Stimulated activated CD4-positive, alpha-beta T cell treated with anti-CD3 and anti-CD28 coated beads, Interleukin-4, amount 100 ng/mL, for 4 hours (primary cell): ENCODE measurements around the gene H2BW2.
"Not testable (repeated sequence)": the region's sequence is repeated elsewhere in the genome, so short reads cannot be mapped to it uniquely, and the experiment has no call there.

Experiments used
- DNase-seq, 2 experiments: peaks; one replicate each; pipeline ENCODE4 v3.0.0-alpha.2; 2020

The H2BW2 gene

GRCh38 chrX:104039689-104040505 lies at the start of gene H2BW2:
Gene H2BW2 (plus strand): TSS chrX:104039956. CDS start chrX:104039995, 39 bp downstream.
- DNase-seq = no peak

- DNase-seq = no peak
These were observed 40.5 kb upstream of the H2BW2 start for GRCh38 chrX:103999234-103999633.

- DNase-seq = no peak
These were observed 30.9 kb upstream of the H2BW2 start for GRCh38 chrX:104008831-104009230.

- DNase-seq = no peak
These were observed 26.6 kb upstream of the H2BW2 start for GRCh38 chrX:104013158-104013557.

GRCh38 chrX:104013606-104014005 lies 26.1 kb upstream of the H2BW2 start, which contains the start of gene H2BW1:
Gene H2BW1 (minus strand): TSS chrX:104013708. CDS start chrX:104013576, 132 bp downstream.
- no peak for DNase-seq

GRCh38 chrX:104015576-104015975 lies 24.2 kb upstream of the H2BW2 start:
- not testable (repeated sequence) for DNase-seq

GRCh38 chrX:104018126-104018525 lies 21.6 kb upstream of the H2BW2 start:
- no peak for DNase-seq

- no peak for DNase-seq
These were observed 1.2 kb downstream of the H2BW2 start for GRCh38 chrX:104041003-104041402.

GRCh38 chrX:104045642-104046041 lies 5.9 kb downstream of the H2BW2 start:
- no peak for DNase-seq

GRCh38 chrX:104047171-104047570 lies 7.4 kb downstream of the H2BW2 start:
- DNase-seq = no peak

GRCh38 chrX:104054956-104055355 lies 15.2 kb downstream of the H2BW2 start:
- DNase-seq = not testable (repeated sequence)

GRCh38 chrX:104062636-104063035 lies 22.9 kb downstream of the H2BW2 start:
- not testable (repeated sequence) for DNase-seq

- not testable (repeated sequence) for DNase-seq
These were observed 36.2 kb downstream of the H2BW2 start, which contains the start of gene TMSB15C for GRCh38 chrX:104075778-104076445. Gene TMSB15C (minus strand): TSS chrX:104076236.

GRCh38 chrX:104077854-104078253 lies 38.1 kb downstream of the H2BW2 start:
- DNase-seq = not testable (repeated sequence)

GRCh38 chrX:104084063-104084462 lies 44.3 kb downstream of the H2BW2 start:
- DNase-seq = no peak

- no peak for DNase-seq
These were observed 45.0 kb downstream of the H2BW2 start for GRCh38 chrX:104084534-104085277.

- DNase-seq = no peak
These were observed 45.7 kb downstream of the H2BW2 start for GRCh38 chrX:104085477-104085876.

- no peak for DNase-seq
These were observed 46.2 kb downstream of the H2BW2 start for GRCh38 chrX:104085919-104086318.
